ENCODE measurements around the gene MOXD1.

DNA sequence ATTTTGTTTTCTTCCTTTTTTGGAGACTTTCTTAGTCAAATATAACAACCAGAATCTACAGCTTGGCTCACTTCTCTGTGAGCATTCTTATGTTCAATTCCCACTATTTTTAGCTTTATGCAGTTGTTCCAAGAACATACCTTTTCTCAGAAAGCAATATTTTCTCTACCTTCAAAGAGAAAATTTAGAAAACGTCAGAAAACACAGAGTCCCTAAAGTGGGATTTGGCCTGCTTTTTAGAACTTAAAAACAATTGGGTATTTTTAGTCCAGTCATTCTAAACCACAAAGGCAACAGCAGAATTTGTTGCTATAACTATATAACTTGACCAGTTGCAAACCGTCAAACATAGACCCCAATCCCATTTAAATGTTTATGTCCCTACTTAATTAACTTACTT, 133.1 kb downstream of the MOXD1 start:
- TF ChIP-seq, protein P1, sequence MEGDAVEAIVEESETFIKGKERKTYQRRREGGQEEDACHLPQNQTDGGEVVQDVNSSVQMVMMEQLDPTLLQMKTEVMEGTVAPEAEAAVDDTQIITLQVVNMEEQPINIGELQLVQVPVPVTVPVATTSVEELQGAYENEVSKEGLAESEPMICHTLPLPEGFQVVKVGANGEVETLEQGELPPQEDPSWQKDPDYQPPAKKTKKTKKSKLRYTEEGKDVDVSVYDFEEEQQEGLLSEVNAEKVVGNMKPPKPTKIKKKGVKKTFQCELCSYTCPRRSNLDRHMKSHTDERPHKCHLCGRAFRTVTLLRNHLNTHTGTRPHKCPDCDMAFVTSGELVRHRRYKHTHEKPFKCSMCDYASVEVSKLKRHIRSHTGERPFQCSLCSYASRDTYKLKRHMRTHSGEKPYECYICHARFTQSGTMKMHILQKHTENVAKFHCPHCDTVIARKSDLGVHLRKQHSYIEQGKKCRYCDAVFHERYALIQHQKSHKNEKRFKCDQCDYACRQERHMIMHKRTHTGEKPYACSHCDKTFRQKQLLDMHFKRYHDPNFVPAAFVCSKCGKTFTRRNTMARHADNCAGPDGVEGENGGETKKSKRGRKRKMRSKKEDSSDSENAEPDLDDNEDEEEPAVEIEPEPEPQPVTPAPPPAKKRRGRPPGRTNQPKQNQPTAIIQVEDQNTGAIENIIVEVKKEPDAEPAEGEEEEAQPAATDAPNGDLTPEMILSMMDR (IDR thresholded peaks at IDR 0.05), result no peak
- TF ChIP-seq EP300 (IDR thresholded peaks at IDR 0.05; ENCODE audit: low read depth) (no peak), POLR2A (IDR thresholded peaks at IDR 0.05) (no peak), POLR2AphosphoS5 (IDR thresholded peaks at IDR 0.05) (no peak)
